NCI-H1105 treated with DMSO at 0.1 percent for 48 hours (cell line): ENCODE measurements around the gene ARAP3.

Experiments used
- DNase-seq: peaks from one replicate; lab custom pipeline; 2025; lab: John Stamatoyannopoulos, UW

Gene ARAP3

GRCh38 chr5:141703133-141703561 lies 21.1 kb upstream of the ARAP3 start:
- no peak for DNase-seq

- no peak for DNase-seq
Observed at GRCh38 chr5:141701360-141702119, 19.5 kb upstream of the ARAP3 start.

- no peak for DNase-seq
Observed at GRCh38 chr5:141697586-141697985, 15.6 kb upstream of the ARAP3 start.

- no peak for DNase-seq
Observed at GRCh38 chr5:141696431-141696830, 14.4 kb upstream of the ARAP3 start.

- DNase-seq = peak; percentile 53
Observed at GRCh38 chr5:141695627-141696215, 13.7 kb upstream of the ARAP3 start.

- peak; percentile 71 for DNase-seq
Observed at GRCh38 chr5:141694479-141694878, 12.4 kb upstream of the ARAP3 start.

GRCh38 chr5:141692919-141693725 lies 11.1 kb upstream of the ARAP3 start:
- DNase-seq = no peak

GRCh38 chr5:141692533-141692888 lies 10.5 kb upstream of the ARAP3 start:
- no peak for DNase-seq

GRCh38 chr5:141691867-141692532 lies 10.0 kb upstream of the ARAP3 start:
- peak; percentile 54 for DNase-seq

- DNase-seq = no peak
Observed at GRCh38 chr5:141691286-141691866, 9.3 kb upstream of the ARAP3 start.

GRCh38 chr5:141686648-141687416 lies 4.8 kb upstream of the ARAP3 start:
- no peak for DNase-seq

GRCh38 chr5:141685591-141685990 lies 3.6 kb upstream of the ARAP3 start:
- DNase-seq = no peak

- DNase-seq = no peak
Observed at GRCh38 chr5:141683596-141684141, 1.6 kb upstream of the ARAP3 start.

GRCh38 chr5:141681295-141681694 lies 735 bp downstream of the ARAP3 start:
- DNase-seq = no peak

GRCh38 chr5:141680751-141681201 lies 1.3 kb downstream of the ARAP3 start:
- DNase-seq = no peak

GRCh38 chr5:141680178-141680577 lies 1.9 kb downstream of the ARAP3 start:
- no peak for DNase-seq

GRCh38 chr5:141677415-141677814 lies 4.6 kb downstream of the ARAP3 start:
- DNase-seq = no peak

- no peak for DNase-seq
Observed at GRCh38 chr5:141675672-141676071, 6.4 kb downstream of the ARAP3 start.

GRCh38 chr5:141674747-141675146 lies 7.3 kb downstream of the ARAP3 start:
- no peak for DNase-seq

- DNase-seq = no peak
Observed at GRCh38 chr5:141672841-141673813, 8.9 kb downstream of the ARAP3 start.
